Natural killer cell (primary cell): ENCODE measurements around the gene PTPRN2. TPM values are rescaled to one million over a fixed set of nuclear protein-coding genes. Genes with fewer than 3 reads are reported as not detected.

Experiments
- ATAC-seq, 3 donors: fragments of 150-1000 bp in 2 of 3; fragments of 200-7000 bp in 1 of 3; cut with Tn5 transposase; 1 replicate in 1 of 3; 2 replicates in 2 of 3; pipeline ENCODE4 v1.10.0; 2021; ENCODE audit warnings: mild to moderate bottlenecking in 2 of 3, moderate library complexity in 2 of 3
- DNase-seq, 2 donors: peaks; one replicate each; pipeline versions ENCODE4 v3.0.0 to v3.0.0-alpha.2; 2013 to 2021; ENCODE audit warnings: mixed read lengths in 1 of 2
- H3K27ac ChIP-seq: one replicate; pipeline ENCODE4 v1.5.1; 2013; ENCODE audit warnings: mild to moderate bottlenecking, low read length
- H3K27me3 ChIP-seq: one replicate; pipeline ENCODE4 v1.6.1; 2013; ENCODE audit warnings: low read length; ENCODE audit not compliant: control insufficient read depth, insufficient read depth
- H3K36me3 ChIP-seq: one replicate; pipeline ENCODE4 v1.6.1; 2013; ENCODE audit warnings: low read length; ENCODE audit not compliant: control insufficient read depth, insufficient read depth
- H3K4me1 ChIP-seq: one replicate; pipeline ENCODE4 v1.6.1; 2013; ENCODE audit warnings: low read length; ENCODE audit not compliant: control insufficient read depth, insufficient read depth
- H3K4me3 ChIP-seq: one replicate; pipeline ENCODE4 v1.5.1; 2013; ENCODE audit warnings: low read length
- H3K9me3 ChIP-seq: one replicate; pipeline ENCODE4 v1.6.1; 2013; ENCODE audit warnings: low read length; ENCODE audit not compliant: control insufficient read depth, insufficient read depth
- H3K27ac Mint-ChIP-seq, 2 donors: one replicate each; pipeline ENCODE4 v1.8.0; 2022; ENCODE audit warnings: mild to moderate bottlenecking in 2 of 2, mixed read lengths in 2 of 2, moderate library complexity in 1 of 2
- H3K27me3 Mint-ChIP-seq, 2 donors: one replicate each; pipeline ENCODE4 v1.8.0; 2022; ENCODE audit warnings: low read depth in 2 of 2, mixed read lengths in 2 of 2
- H3K36me3 Mint-ChIP-seq: one replicate; pipeline ENCODE4 v1.8.0; 2022; ENCODE audit warnings: mixed read lengths
- H3K4me1 Mint-ChIP-seq, 2 donors: one replicate each; pipeline ENCODE4 v1.8.0; 2022; ENCODE audit warnings: mixed read lengths in 2 of 2
- H3K4me3 Mint-ChIP-seq: one replicate; pipeline ENCODE4 v1.8.0; 2022; ENCODE audit warnings: mild to moderate bottlenecking, moderate library complexity, mixed read lengths
- H3K9me3 Mint-ChIP-seq, 2 donors: one replicate each; pipeline ENCODE4 v1.8.0; 2022; ENCODE audit warnings: mixed read lengths in 2 of 2
- CTCF ChIP-seq: fragments of 200-600 bp; IDR thresholded peaks from one replicate; pipeline ENCODE4 v1.8.0; 2022; ENCODE audit warnings: antibody characterized with exemption
- WGBS: methylation state at CpG from one replicate; pipeline ENCODE4 v1.1.7; 2013; ENCODE audit warnings: missing lambda C conversion rate; ENCODE audit not compliant: insufficient coverage; 5-methylcytosine and 5-hydroxymethylcytosine counted together
- intact Hi-C: fragments of 100-400 bp; cut with micrococcal nuclease; formaldehyde crosslinking; loops from one replicate; pipeline ENCODE4 v1.14.2; 2022
- total RNA-seq, 4 donors: library from RNA; stranded (reverse); fragments of 120-200 nt in 1 of 4; gene quantifications; one replicate each; pipeline versions ENCODE4 v1.2.3 to v1.2.4, GENCODE V29; 2013 to 2022

Gene PTPRN2
- total RNA-seq, 3 donors from 2014 or later (not counting 1 experiment from before 2014, with no cell fraction given) = 1.3 to 2.5 (median 1.9) TPM

GRCh38 chr7:157979636-157980340, 607.8 kb downstream of the PTPRN2 start:
- H3K36me3 Mint-ChIP-seq = no peaks in the 10 kb centered on the region
- WGBS = 88% methylated on average over 12 of the region's 14 CpGs
- H3K4me1 Mint-ChIP-seq = no peaks in the 10 kb centered on the region

GRCh38 chr7:157978766-157979165, 608.9 kb downstream of the PTPRN2 start:
- no peak for ATAC-seq
- Histone ChIP-seq H3K4me1 (no peaks in the 10 kb centered on the region), H3K4me3 (no peak overlapping the region), H3K27ac (no peak overlapping the region), H3K36me3 (no peaks in the 10 kb centered on the region), H3K9me3 (peaks cover 20% of the 10 kb centered on the region), H3K27me3 (no peaks in the 10 kb centered on the region)
- no peak overlapping the region for H3K4me3 Mint-ChIP-seq
- TF ChIP-seq CTCF = no peak
- no peaks in the 10 kb centered on the region for H3K36me3 Mint-ChIP-seq
- WGBS = 78% methylated on average over 12 of the region's 12 CpGs
- no peak overlapping the region for H3K27ac Mint-ChIP-seq
- H3K4me1 Mint-ChIP-seq = no peaks in the 10 kb centered on the region
- DNase-seq = no peak
- H3K9me3 Mint-ChIP-seq = peaks cover 0 to 4% of the 10 kb centered on the region in 2 donors
- no peaks in the 10 kb centered on the region for H3K27me3 Mint-ChIP-seq
- intact Hi-C loops = no loop called here

More at GRCh38 chr7:157979636-157980340, 607.8 kb downstream of the PTPRN2 start:
- intact Hi-C loops = no loop called here
- no peak overlapping the region for H3K4me3 ChIP-seq
- Mint-ChIP-seq H3K9me3 (peaks cover 0 to 4% of the 10 kb centered on the region in 2 donors), H3K27ac (no peak overlapping the region), H3K4me3 (no peak overlapping the region), H3K27me3 (no peaks in the 10 kb centered on the region)
- no peaks in the 10 kb centered on the region for H3K36me3 ChIP-seq
- no peak overlapping the region for H3K27ac ChIP-seq
- TF ChIP-seq CTCF = no peak
- peaks cover 10% of the 10 kb centered on the region for H3K9me3 ChIP-seq
- DNase-seq = no peak
- no peaks in the 10 kb centered on the region for H3K27me3 ChIP-seq
- no peaks in the 10 kb centered on the region for H3K4me1 ChIP-seq
- no peak for ATAC-seq

- no peaks in the 10 kb centered on the region for H3K4me1 Mint-ChIP-seq
- H3K27ac ChIP-seq = no peak overlapping the region
- H3K9me3 ChIP-seq = peaks cover 24% of the 10 kb centered on the region
These were observed 609.7 kb downstream of the PTPRN2 start for GRCh38 chr7:157977717-157978496.

More at GRCh38 chr7:157977717-157978496, 609.7 kb downstream of the PTPRN2 start:
- WGBS = 85% methylated on average over 18 of the region's 20 CpGs
- DNase-seq (no peak), ATAC-seq (no peak)
- H3K36me3 Mint-ChIP-seq = no peaks in the 10 kb centered on the region
- no peak for TF ChIP-seq CTCF
- intact Hi-C loops = no loop called here
- peaks cover 0 to 4% of the 10 kb centered on the region in 2 donors for H3K9me3 Mint-ChIP-seq
- no peaks in the 10 kb centered on the region for H3K27me3 Mint-ChIP-seq
- Histone ChIP-seq H3K4me3 (no peak overlapping the region), H3K27me3 (no peaks in the 10 kb centered on the region), H3K36me3 (no peaks in the 10 kb centered on the region), H3K4me1 (no peaks in the 10 kb centered on the region)
- H3K27ac Mint-ChIP-seq = no peak overlapping the region
- no peak overlapping the region for H3K4me3 Mint-ChIP-seq
